ENCODE results near the gene BANK1.

The BANK1 gene

GRCh38 chr4:101790521-101791181 lies at the start of gene BANK1:
Gene BANK1 (plus strand): TSS chr4:101790730. CDS start chr4:101790881, 151 bp downstream.
- DNase-seq (ENCODE audit: low read depth in 2 of 2) = peak; percentile 10 to 29

DNA sequence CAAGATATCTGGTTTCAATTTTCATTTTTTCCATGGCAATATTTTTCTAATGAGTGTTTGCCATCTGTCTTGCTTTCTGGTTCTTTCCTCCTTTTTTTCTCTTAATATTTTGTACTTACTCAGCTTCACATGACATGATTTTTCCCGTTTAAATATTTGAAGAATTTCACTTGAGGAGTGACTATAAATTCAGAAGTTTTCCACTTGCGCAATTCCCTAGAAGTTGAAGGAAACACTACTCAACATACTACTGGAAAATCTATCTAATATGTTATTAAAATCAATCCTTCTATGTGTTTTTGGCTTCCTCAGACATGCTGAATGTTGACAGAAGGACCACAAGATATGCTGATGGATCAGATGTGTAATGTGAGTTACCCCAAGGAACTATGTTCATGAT lies 36.8 kb upstream of the BANK1 start:
- DNase-seq (ENCODE audit: low read depth in 2 of 2) = no peak

DNA sequence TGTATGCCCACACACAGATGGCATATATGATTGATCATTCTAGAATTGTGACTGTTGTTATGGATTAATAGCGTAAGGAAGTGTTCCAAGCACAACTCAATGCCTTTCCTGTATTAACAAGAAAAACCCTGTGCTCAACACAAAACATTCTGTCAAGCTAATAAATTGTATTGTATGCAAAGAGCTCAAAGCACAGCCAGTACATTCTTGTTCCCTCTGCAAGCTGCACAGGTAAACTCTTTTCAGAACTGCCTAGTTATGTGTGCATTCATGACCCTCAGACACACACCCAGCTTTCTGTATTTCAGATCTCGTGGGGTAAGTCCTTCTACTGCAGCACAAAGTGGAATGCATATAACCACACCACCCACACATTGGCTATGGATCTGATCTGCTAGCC lies 34.3 kb upstream of the BANK1 start:
- DNase-seq (ENCODE audit: low read depth in 2 of 2) = no peak

- no peak for DNase-seq (ENCODE audit: low read depth in 2 of 2)
These were observed 29.1 kb upstream of the BANK1 start for GRCh38 chr4:101761405-101761804.

GRCh38 chr4:101762025-101762424 lies 28.5 kb upstream of the BANK1 start:
- no peak for DNase-seq (ENCODE audit: low read depth in 2 of 2)

DNA sequence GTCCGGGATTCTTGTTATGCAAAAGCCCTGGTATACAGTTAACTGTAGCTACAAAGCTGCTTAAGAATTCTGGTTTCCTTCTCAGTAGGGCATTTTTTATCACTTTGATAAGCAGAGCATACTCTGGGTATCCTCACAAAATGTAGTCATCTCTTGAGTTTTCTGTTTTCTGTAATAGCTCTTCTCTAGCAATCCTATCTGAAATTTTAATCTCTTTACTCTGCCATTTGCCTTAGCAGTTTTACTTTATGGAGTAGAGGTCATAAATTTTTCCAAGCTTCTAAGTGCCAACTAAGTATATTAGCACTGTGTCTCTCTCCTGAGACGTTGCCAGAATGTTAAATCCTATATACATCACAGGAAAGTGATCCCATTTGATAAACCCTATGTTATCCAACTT lies 28.0 kb upstream of the BANK1 start:
- DNase-seq (ENCODE audit: low read depth in 2 of 2) = no peak

DNA sequence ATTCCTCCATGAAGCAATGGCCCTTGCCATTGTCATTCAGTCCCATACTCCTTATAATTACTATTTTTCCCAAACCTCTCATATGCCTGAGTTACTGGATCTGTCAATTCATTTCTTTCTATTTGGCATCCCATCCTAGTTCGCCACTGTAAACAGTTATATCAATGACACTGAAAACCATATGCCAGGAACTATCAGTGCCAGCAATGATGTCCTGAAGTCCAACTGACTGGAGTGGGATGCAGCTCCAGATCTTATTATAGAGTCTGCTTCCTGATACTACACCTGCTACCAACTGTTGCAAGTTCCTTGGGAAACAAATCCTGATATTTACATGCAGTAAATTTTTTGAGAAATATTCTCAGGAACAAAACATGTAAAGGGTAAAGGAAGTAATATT lies 27.0 kb upstream of the BANK1 start:
- no peak for DNase-seq (ENCODE audit: low read depth in 2 of 2)

DNA sequence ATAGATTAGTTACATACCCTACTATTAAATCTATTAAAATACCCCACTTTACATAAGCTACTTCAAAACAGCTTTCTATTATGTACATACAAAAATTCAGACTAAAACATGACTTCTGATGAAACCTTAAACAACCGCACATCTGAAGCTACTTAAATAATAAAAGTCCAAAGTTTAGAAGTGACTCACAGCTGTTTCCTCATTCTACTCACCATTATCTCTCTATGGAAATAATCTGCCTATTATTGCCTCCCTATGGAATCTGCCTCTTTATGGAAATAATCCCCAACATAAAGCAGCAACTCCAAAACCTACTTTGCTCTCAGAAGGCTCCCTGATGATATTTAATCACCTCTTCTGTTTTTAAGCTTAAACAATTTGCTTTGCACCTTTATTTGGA lies 15.7 kb upstream of the BANK1 start:
- no peak for DNase-seq (ENCODE audit: low read depth in 2 of 2)

DNA sequence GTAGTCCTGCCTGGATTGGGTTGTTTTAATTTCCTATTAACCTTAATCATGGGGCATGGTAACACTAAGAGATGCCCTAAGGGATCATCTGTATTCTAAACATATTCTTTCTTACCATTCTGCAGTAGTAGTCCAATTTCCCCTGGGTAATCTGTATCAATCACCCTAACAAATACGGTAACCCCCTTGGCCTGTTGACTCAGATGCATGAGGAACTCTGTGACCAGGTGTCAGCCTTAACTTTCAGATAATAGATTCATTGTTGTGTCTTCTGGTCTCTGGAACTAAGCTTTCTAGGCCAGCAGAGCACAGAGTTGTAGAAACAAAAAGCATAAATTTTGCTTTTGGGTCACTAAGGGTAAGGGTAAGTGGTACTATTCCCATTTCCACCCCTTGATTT lies 13.1 kb upstream of the BANK1 start:
- DNase-seq (ENCODE audit: low read depth in 2 of 2) = no peak

DNA sequence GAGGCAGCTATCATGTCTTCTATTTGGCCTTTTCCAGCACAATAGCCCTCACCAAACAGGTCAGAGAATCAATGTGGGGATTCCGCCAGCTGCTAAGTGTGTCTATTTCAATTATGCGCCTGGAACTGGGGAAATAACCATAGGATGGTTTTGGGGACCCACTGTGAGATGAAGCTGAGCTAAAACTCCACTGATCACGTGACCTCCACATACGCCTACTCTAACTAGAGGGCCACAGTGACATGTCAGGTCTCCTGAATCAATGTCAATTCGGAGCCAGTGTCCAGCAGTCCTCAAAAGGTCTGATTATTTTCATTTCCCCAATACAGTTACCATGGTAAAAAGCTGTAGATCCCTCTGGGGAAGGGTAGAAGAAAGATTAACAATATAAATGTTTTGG lies 10.2 kb upstream of the BANK1 start:
- no peak for DNase-seq (ENCODE audit: low read depth in 2 of 2)

DNA sequence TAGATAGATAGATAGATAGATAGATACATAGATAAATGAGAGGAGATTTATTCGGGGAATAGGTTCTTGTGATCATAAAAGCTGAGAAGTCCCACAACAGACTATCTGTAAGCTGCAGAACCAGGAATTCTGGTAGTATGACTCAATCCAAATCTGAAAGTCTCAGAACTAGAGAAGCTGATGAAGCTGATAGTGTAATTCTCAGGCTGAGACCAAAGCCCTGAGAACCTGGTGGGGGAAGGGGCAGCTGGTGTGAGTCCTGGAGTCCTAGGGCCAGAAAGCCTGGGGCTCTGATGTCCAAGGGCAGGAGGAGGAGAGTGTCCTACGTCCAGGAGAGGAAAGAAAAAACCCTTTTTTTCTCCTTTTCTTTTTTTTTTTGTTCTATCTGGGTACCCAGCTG lies 8.0 kb upstream of the BANK1 start:
- DNase-seq (ENCODE audit: low read depth in 2 of 2) = no peak

- DNase-seq (ENCODE audit: low read depth in 2 of 2) = no peak
These were observed 5.6 kb upstream of the BANK1 start for GRCh38 chr4:101784957-101785356.

- DNase-seq (ENCODE audit: low read depth in 2 of 2) = no peak
These were observed 5.0 kb upstream of the BANK1 start for GRCh38 chr4:101785486-101785885.

- DNase-seq (ENCODE audit: low read depth in 2 of 2) = no peak
These were observed 2.7 kb upstream of the BANK1 start for GRCh38 chr4:101787701-101788316.

DNA sequence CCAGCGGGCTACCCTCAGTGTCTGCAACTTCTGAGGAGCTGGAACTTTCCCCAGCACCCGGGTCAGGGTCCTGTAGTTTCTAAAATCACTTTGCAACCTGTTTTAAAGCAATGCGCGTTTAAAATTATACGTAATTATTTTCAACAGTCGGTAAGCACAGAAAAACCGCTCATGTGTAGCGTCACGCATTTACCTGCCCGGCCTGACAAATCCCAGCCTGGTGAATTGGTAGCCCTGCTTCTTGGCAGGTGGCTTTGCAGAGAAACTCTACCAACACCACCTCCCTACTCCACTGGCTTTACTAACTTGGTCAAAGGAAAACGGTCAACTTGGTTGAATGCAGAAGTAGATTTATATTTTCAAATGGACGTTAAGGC lies 640 bp downstream of the BANK1 start:
- no peak for DNase-seq (ENCODE audit: low read depth in 2 of 2)

GRCh38 chr4:101792056-101792590 lies 1.6 kb downstream of the BANK1 start:
- DNase-seq (ENCODE audit: low read depth in 2 of 2) = no peak

DNA sequence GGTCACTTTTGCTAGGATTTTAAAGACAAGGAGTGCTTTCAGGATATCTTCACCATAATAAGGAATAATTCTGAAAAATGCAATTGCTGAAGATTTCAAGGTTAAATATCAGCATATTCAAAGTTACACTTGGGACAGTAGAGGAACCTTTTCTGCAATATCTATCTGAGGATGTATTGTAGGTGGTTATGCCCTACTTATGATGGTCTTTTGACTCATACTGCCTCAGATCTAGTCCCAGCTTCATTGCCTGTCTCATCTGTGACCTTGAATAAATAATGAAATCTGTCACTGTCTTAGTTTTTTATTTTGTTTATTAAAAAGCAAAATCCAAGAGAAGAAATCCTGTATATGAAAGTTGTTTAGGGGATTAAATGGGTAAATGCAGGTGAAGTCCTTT lies 2.9 kb downstream of the BANK1 start:
- DNase-seq (ENCODE audit: low read depth in 2 of 2) = no peak

DNA sequence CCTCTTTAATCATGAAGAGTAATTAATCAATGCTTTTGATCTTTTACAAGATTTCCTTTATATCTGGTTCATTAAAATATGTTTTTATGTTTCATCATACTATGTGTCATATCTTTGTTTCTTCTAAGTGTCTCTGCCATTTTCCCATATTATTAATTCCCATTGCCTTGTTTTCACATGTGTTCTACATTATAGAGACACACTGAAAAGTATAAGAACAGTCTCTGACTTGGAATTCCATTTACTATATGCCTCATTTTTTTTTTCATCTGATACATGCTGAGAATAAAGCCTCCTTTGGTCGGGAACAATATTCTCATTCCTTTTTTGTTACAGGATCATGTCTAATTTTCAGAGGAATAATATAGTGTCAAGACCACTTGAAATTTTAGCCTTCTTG lies 4.3 kb downstream of the BANK1 start:
- DNase-seq (ENCODE audit: low read depth in 2 of 2) = no peak

- DNase-seq (ENCODE audit: low read depth in 2 of 2) = no peak
These were observed 5.2 kb downstream of the BANK1 start for GRCh38 chr4:101795704-101796103.

DNA sequence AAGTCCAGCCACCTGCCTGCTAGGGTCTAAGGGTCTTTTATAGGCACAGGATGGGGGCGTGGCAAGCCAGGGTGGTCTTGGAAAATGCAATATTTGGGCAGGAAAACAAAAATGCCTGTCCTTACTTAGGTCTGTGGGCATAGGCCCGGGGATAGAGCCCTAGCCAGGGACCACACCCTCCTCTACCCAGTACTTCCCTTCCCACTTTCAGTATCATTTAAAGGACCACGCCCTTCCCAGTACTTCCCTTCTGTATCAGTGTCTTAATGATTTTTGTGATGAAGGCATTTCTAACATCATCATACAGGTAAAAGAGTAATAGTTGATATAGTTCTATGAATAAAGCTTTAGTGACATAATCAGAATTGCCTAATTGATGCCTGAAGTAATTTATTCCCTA lies 11.4 kb downstream of the BANK1 start:
- no peak for DNase-seq (ENCODE audit: low read depth in 2 of 2)

DNA sequence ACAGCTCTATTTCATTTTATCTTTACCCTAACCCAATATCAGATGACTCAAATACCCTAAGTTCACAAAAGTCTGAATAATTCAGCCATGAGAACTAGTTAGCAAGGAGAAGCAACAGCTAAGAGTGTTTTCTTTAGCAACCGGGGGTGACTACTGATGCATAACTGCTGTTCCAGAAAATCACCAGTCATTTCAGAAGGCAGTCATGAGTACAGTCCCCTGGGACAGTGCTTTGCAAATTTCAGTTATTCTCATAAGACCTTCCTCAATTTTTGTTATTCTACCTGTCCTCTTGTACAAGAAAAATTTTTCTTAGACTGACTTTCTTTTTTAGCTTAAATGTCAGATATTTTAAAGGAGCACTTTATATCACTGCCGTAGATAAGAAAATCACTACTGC lies 16.4 kb downstream of the BANK1 start:
- no peak for DNase-seq (ENCODE audit: low read depth in 2 of 2)

GRCh38 chr4:101807351-101807750 lies 16.8 kb downstream of the BANK1 start:
- DNase-seq (ENCODE audit: low read depth in 2 of 2) = no peak

- DNase-seq (ENCODE audit: low read depth in 2 of 2) = no peak
These were observed 23.1 kb downstream of the BANK1 start for GRCh38 chr4:101813604-101814003.

DNA sequence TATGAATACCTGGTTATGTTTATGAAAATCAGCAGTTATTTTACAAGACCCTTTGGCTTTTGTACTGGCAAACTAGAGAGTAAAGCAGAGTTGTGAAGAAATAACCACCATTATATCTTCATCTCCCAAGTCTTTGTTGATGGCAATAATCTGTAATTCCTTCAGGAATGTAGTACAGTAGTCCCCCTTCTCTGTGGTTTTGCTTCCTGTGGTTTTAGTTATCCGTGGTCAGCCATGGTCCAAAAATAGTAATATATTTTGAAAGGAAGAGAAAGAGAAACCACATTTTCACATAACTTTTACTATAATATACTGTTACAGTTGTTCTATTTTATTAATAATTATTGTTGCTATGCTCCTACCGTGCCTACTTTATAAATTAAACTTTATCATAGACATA lies 27.8 kb downstream of the BANK1 start:
- DNase-seq (ENCODE audit: low read depth in 2 of 2) = no peak
